ENCODE data around the gene MYO18A. TPM values are rescaled to one million over a fixed set of nuclear protein-coding genes. Genes with fewer than 3 reads are reported as not detected.

The MYO18A gene
- total and polyA plus RNA-seq, 7 experiments from 2014 or later: 10.2 to 144 (median 95.3) TPM

- Mint-ChIP-seq H3K36me3 (peaks cover 0 to 23% (median 12%) of the 10 kb centered on the region in 5 donors), H3K27ac (no peak overlapping the region), H3K4me3 (no peak overlapping the region), H3K4me1 (peaks cover 0 to 11% (median 5%) of the 10 kb centered on the region in 7 donors), H3K9me3 (no peaks in the 10 kb centered on the region), H3K27me3 (no peaks in the 10 kb centered on the region)
- POLR2A ChIA-PET: no interaction called here
- DNase-seq (no peak), ATAC-seq (no peak)
- Histone ChIP-seq H3K9me3 (ENCODE audit: control insufficient read depth in 2 of 3, low read length in 3 of 3) (no peaks in the 10 kb centered on the region), H3K27me3 (ENCODE audit: control insufficient read depth in 2 of 2, insufficient read depth in 2 of 2, low read length in 2 of 2) (no peaks in the 10 kb centered on the region), H3K36me3 (ENCODE audit: control insufficient read depth in 2 of 3, insufficient read depth in 3 of 3, low read length in 3 of 3) (peaks cover 3 to 84% (median 6%) of the 10 kb centered on the region in 3 experiments), H3K4me1 (ENCODE audit: control insufficient read depth in 2 of 2, insufficient read depth in 2 of 2, low read length in 2 of 2) (no peaks in the 10 kb centered on the region), H3K4me3 (ENCODE audit: low read length) (no peak overlapping the region), H3K27ac (ENCODE audit: low read depth, low read length) (no peak overlapping the region)
- intact Hi-C loops (cut with micrococcal nuclease): no loop called here
- CTCF ChIA-PET: interaction anchor here (0.6 to 7.2 kb wide), 12 partner anchors 8 to 388 kb away, joined by 3 to 95 read pairs (median 4); partner anchors contain the start of gene MYO18A
These were observed 64.8 kb downstream of the MYO18A start for GRCh38 chr17:29115435-29115834.

DNA sequence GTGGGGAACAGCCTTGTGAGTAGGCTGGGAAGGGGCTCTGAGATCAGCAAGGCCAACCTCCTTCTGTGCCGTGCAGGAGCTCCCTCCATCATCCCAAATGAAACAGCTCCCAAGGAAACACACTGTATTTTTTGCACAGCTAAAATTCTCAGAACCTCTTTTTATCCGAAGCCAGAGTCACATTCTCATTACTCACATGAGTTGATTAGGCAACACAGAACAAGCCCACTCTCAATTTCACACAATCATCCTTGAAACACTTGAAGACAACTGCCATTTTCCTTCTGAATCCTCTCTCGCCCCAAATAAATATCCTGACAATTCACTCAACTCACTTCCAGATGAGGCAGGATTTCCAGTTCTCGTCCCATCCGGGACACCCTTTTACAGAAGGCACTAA is 66.1 kb downstream of the MYO18A start:
- Mint-ChIP-seq H3K27ac (no peak overlapping the region), H3K36me3 (peaks cover 3 to 27% (median 14%) of the 10 kb centered on the region in 5 donors), H3K4me3 (no peak overlapping the region), H3K4me1 (peaks cover 0 to 11% (median 5%) of the 10 kb centered on the region in 7 donors), H3K9me3 (no peaks in the 10 kb centered on the region), H3K27me3 (no peaks in the 10 kb centered on the region)
- no peaks in the 10 kb centered on the region for H3K4me1 ChIP-seq (ENCODE audit: control insufficient read depth in 2 of 2, insufficient read depth in 2 of 2, low read length in 2 of 2)
- no peaks in the 10 kb centered on the region for H3K27me3 ChIP-seq (ENCODE audit: control insufficient read depth in 2 of 2, insufficient read depth in 2 of 2, low read length in 2 of 2)
- no peak for ATAC-seq
- CTCF ChIA-PET: interaction anchor here (1.0 to 4.9 kb wide), 4 partner anchors 10 to 149 kb away, joined by 3 to 50 read pairs (median 18); no protein-coding TSS in a partner anchor
- H3K36me3 ChIP-seq (ENCODE audit: control insufficient read depth in 2 of 3, insufficient read depth in 3 of 3, low read length in 3 of 3): peaks cover 6 to 88% (median 10%) of the 10 kb centered on the region in 3 experiments
- H3K4me3 ChIP-seq (ENCODE audit: low read length): no peak overlapping the region
- intact Hi-C loops (cut with micrococcal nuclease): no loop called here
- no peak for DNase-seq
- H3K27ac ChIP-seq (ENCODE audit: low read depth, low read length): no peak overlapping the region
- no peaks in the 10 kb centered on the region for H3K9me3 ChIP-seq (ENCODE audit: control insufficient read depth in 2 of 3, low read length in 3 of 3)
- POLR2A ChIA-PET: interaction anchor here (1.4 kb wide), 1 partner anchor 10 kb away, joined by 4 read pairs; no protein-coding TSS in a partner anchor

DNA sequence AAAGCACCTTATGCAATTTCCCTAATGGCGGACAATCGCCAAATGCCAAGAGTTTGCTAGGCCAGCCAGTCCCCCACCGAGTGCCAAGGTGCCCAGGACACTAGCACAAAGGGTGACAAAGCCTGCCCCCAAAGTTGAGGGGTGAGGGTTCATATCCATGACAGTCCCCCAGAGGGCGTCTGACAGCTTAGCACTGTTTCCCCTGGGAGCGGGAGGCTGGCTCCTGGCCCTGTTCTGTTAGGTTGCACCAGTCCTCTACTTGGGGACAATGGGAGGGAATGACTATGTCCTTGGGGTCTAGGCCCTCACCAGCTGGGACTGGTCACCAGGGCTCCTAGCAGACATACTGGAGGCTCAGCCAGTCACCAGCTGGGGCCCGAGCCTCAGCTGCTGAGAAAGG is 66.9 kb downstream of the MYO18A start:
- intact Hi-C loops (cut with micrococcal nuclease): no loop called here
- H3K4me1 Mint-ChIP-seq: peaks cover 0 to 11% (median 5%) of the 10 kb centered on the region in 7 donors
- CTCF ChIA-PET: interaction anchor here (0.6 to 3.6 kb wide), 3 partner anchors 11 to 364 kb away, joined by 3 to 50 read pairs (median 8); no protein-coding TSS in a partner anchor
- H3K4me3 Mint-ChIP-seq: no peak overlapping the region
- H3K27ac Mint-ChIP-seq: no peak overlapping the region
- ATAC-seq: no peak
- Histone ChIP-seq H3K4me3 (ENCODE audit: low read length) (no peak overlapping the region), H3K9me3 (ENCODE audit: control insufficient read depth in 2 of 3, low read length in 3 of 3) (no peaks in the 10 kb centered on the region), H3K36me3 (ENCODE audit: control insufficient read depth in 2 of 3, insufficient read depth in 3 of 3, low read length in 3 of 3) (peaks cover 6 to 88% (median 7%) of the 10 kb centered on the region in 3 experiments), H3K4me1 (ENCODE audit: control insufficient read depth in 2 of 2, insufficient read depth in 2 of 2, low read length in 2 of 2) (no peaks in the 10 kb centered on the region), H3K27me3 (ENCODE audit: control insufficient read depth in 2 of 2, insufficient read depth in 2 of 2, low read length in 2 of 2) (no peaks in the 10 kb centered on the region), H3K27ac (ENCODE audit: low read depth, low read length) (no peak overlapping the region)
- peaks cover 4 to 30% (median 10%) of the 10 kb centered on the region in 5 donors for H3K36me3 Mint-ChIP-seq
- no peaks in the 10 kb centered on the region for H3K9me3 Mint-ChIP-seq
- no peak for DNase-seq
- no peaks in the 10 kb centered on the region for H3K27me3 Mint-ChIP-seq
- POLR2A ChIA-PET: interaction anchor here (0.6 to 1.4 kb wide), 2 partner anchors 11 to 339 kb away, joined by 3 to 4 read pairs; no protein-coding TSS in a partner anchor

DNA sequence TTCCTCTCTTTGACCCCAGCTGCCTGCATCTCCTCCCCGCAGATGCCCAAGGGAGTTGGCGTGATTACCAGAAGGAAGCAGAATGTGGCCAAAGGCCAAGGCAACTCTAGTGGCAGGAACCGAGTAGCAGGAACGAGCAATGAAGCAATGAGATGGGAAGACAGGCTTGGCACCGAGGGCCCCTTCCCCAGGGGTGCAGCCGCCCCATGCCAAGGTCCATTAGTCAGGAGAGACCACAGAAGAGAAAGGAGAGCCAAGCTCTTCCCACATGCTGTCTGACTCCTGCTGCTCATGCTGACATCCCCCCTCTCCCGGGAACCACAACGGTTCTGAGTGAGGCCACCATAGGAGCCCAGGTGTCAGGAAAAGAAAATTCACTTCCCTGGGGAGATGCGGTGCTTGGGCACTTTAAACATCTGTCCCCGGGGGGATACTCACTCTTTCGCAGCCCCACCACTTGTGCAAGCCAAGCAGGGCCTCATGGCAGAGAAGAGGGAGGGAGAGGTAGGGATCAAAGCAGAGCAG is 67.4 kb downstream of the MYO18A start:
- Mint-ChIP-seq H3K27me3 (no peaks in the 10 kb centered on the region), H3K36me3 (peaks cover 4 to 31% (median 10%) of the 10 kb centered on the region in 5 donors)
- peaks cover 6 to 87% (median 11%) of the 10 kb centered on the region in 3 experiments for H3K36me3 ChIP-seq (ENCODE audit: control insufficient read depth in 2 of 3, insufficient read depth in 3 of 3, low read length in 3 of 3)

DNA sequence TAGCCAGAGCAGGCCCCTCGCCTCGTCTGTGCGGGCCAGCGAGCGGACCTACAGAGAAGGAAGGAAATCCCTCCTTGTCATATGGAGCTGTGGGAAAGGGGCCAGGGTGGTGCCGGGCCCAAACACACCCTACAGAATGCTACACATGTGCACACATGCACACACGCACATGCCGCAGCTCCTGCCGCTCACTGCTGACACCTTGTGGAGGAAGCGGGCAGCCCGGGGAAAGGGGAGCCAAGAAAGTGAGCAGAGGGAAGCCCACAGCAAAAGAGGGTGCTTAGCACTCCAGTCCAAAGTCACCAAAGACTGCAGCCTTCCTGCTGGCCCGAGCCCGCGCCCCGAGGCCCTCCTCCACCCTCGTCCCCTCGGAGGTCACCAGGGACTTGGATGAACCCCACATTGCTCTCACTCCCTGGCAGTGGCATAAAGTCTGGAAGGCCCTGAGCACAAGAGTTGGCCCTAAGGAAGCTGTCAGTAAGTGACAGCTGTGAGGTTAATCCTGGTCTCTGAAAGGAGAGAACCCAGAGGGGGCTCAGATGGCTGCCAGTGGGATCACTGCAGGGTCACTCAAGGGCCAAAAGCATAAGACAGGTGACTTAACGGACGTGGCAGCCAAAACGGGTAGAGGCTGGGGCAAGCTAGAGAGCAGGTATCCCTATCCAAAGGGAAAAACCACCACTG is 68.2 kb downstream of the MYO18A start:
- Mint-ChIP-seq H3K9me3 (no peaks in the 10 kb centered on the region), H3K27me3 (no peaks in the 10 kb centered on the region), H3K27ac (no peak overlapping the region), H3K4me3 (no peak overlapping the region), H3K4me1 (peaks cover 0 to 10% (median 5%) of the 10 kb centered on the region in 7 donors), H3K36me3 (peaks cover 4 to 33% (median 10%) of the 10 kb centered on the region in 5 donors)
- no peak overlapping the region for H3K27ac ChIP-seq (ENCODE audit: low read depth, low read length)
- H3K27me3 ChIP-seq (ENCODE audit: control insufficient read depth in 2 of 2, insufficient read depth in 2 of 2, low read length in 2 of 2): no peaks in the 10 kb centered on the region
- ATAC-seq: peak; percentile 75
- DNase-seq: peak; percentile 33 to 77 (median 58)
- POLR2A ChIA-PET: no interaction called here
- intact Hi-C loops (cut with micrococcal nuclease): loop anchor here (1.0 kb wide), 2 partner anchors 147 to 385 kb away; no protein-coding TSS in a partner anchor
- H3K4me1 ChIP-seq (ENCODE audit: control insufficient read depth in 2 of 2, insufficient read depth in 2 of 2, low read length in 2 of 2): no peaks in the 10 kb centered on the region
- no peak overlapping the region for H3K4me3 ChIP-seq (ENCODE audit: low read length)
- H3K9me3 ChIP-seq (ENCODE audit: control insufficient read depth in 2 of 3, low read length in 3 of 3): no peaks in the 10 kb centered on the region
- H3K36me3 ChIP-seq (ENCODE audit: control insufficient read depth in 2 of 3, insufficient read depth in 3 of 3, low read length in 3 of 3): peaks cover 6 to 91% (median 11%) of the 10 kb centered on the region in 3 experiments
- CTCF ChIA-PET: interaction anchor here (0.5 to 3.6 kb wide), 8 partner anchors 12 to 1740 kb away, joined by 3 to 50 read pairs (median 3); partner anchors contain the start of gene FAM222B

More for the DNA sequence above, 67.4 kb downstream of the MYO18A start:
- Histone ChIP-seq H3K4me3 (ENCODE audit: low read length) (no peak overlapping the region), H3K4me1 (ENCODE audit: control insufficient read depth in 2 of 2, insufficient read depth in 2 of 2, low read length in 2 of 2) (no peaks in the 10 kb centered on the region), H3K27me3 (ENCODE audit: control insufficient read depth in 2 of 2, insufficient read depth in 2 of 2, low read length in 2 of 2) (no peaks in the 10 kb centered on the region), H3K9me3 (ENCODE audit: control insufficient read depth in 2 of 3, low read length in 3 of 3) (no peaks in the 10 kb centered on the region), H3K27ac (ENCODE audit: low read depth, low read length) (no peak overlapping the region)
- ChIA-PET CTCF (interaction anchor here (0.6 to 3.6 kb wide), 6 partner anchors 12 to 365 kb away, joined by 3 to 50 read pairs (median 4); partner anchors contain the start of gene FAM222B), POLR2A (interaction anchor here (0.6 to 1.4 kb wide), 2 partner anchors 12 to 339 kb away, joined by 3 to 4 read pairs; no protein-coding TSS in a partner anchor)
- Mint-ChIP-seq H3K4me1 (peaks cover 0 to 11% (median 5%) of the 10 kb centered on the region in 7 donors), H3K27ac (no peak overlapping the region), H3K4me3 (no peak overlapping the region), H3K9me3 (no peaks in the 10 kb centered on the region)
- intact Hi-C loops (cut with micrococcal nuclease): loop anchor here in 1 of 2 donors (1.0 kb wide), 1 partner anchor 386 kb away; no protein-coding TSS in a partner anchor
- no peak for DNase-seq
- no peak for ATAC-seq

GRCh38 chr17:29110372-29110757 is 69.8 kb downstream of the MYO18A start:
- DNase-seq (no peak), ATAC-seq (no peak)
- Mint-ChIP-seq H3K36me3 (peaks cover 9 to 42% (median 16%) of the 10 kb centered on the region in 5 donors), H3K27me3 (no peaks in the 10 kb centered on the region), H3K27ac (no peak overlapping the region), H3K9me3 (no peaks in the 10 kb centered on the region), H3K4me3 (no peak overlapping the region), H3K4me1 (peaks cover 0 to 11% (median 0%) of the 10 kb centered on the region in 7 donors)
- Histone ChIP-seq H3K4me3 (ENCODE audit: low read length) (no peak overlapping the region), H3K4me1 (ENCODE audit: control insufficient read depth in 2 of 2, insufficient read depth in 2 of 2, low read length in 2 of 2) (no peaks in the 10 kb centered on the region), H3K27me3 (ENCODE audit: control insufficient read depth in 2 of 2, insufficient read depth in 2 of 2, low read length in 2 of 2) (no peaks in the 10 kb centered on the region), H3K36me3 (ENCODE audit: control insufficient read depth in 2 of 3, insufficient read depth in 3 of 3, low read length in 3 of 3) (peaks cover 3 to 98% (median 11%) of the 10 kb centered on the region in 3 experiments), H3K9me3 (ENCODE audit: control insufficient read depth in 2 of 3, low read length in 3 of 3) (no peaks in the 10 kb centered on the region), H3K27ac (ENCODE audit: low read depth, low read length) (no peak overlapping the region)
- intact Hi-C loops (cut with micrococcal nuclease): no loop called here
- POLR2A ChIA-PET: no interaction called here
- CTCF ChIA-PET: interaction anchor here (1.8 kb wide), 1 partner anchor 145 kb away, joined by 14 read pairs; no protein-coding TSS in a partner anchor
